GM19193 (cell line): ENCODE results near the gene MAP4.

Source experiments
- POLR2A ChIP-seq: IDR thresholded peaks from 4 replicates; pipeline ENCODE4 v1.6.1; 2011; ENCODE audit not compliant: insufficient read depth, insufficient read length; ENCODE audit errors: extremely low read depth

Gene MAP4

DNA sequence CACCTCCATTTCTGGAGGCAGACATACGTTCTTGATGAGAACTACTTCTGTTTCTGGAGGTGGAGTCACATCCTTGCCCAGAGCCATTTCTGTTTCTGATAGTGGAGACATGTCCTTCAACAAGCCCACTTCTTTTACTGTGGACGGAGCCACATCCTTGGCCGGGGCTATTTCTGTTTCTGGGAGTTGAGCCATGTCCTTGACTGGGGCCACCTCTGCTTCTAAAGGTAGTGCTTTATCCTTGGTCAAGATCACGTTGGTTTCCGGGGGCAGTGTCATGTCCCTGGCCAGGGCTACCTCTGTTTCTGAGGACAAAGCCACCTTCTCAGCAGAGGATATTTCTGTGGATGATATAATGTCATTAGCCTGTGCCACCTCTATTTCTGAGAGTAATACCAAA lies 100.0 kb downstream of the MAP4 start:
- TF ChIP-seq POLR2A, result no peak

DNA sequence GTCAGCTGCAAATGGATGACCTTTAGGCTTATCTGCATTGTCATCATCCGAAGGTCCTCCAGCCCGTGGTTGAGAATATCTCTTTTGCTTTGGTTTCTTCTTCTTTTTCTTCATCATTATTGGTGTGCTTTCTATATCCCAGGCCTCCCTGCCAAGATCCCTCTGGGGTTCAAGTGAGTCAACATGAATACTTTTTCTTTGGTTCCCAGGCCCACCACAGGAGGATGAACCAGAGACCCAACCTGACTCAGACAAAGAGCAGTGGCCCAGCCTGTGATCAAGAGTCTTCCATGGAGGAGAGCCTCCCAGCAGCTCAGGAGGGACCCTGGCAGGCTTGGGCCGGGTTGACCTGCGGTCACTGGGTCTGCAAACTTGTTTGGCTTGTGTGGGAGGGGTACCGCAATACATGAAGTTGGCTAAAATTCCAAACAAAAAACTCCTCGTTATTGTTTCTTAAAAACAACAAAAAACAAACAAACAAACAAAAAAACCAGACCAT lies 104.2 kb downstream of the MAP4 start:
- TF ChIP-seq POLR2A, result no peak

DNA sequence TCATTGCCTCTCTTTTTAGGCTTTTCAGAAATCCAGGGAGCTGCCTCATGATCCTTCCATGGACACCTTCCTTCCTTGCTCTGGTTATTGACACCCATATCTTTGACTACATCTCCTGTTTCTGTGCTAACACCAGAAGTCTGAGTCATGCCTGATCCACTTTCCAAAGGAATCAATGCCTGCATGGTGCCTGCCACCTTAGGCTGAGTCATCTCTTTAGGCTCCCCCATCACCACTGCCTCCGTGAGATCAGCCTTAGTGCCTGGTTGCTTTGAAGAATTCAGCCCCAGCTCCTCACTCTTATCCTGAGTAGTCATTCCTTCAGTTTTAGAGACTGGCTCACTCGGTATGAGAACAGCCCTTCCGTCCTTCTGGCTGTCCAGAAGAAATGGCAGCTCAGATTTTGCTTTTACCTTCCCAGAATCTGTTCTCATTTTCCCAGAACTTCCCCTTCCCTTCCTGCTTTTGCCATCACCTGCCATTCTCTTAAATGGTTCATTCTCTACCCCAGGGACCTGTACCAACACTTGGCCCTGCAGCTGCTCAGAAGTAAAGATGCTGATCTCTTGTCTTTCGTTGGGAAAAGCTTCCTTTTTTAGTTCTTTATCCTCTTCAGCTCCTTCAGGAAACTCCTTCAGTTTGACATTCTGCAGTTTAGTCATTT lies 105.3 kb downstream of the MAP4 start:
- no peak for TF ChIP-seq POLR2A

DNA sequence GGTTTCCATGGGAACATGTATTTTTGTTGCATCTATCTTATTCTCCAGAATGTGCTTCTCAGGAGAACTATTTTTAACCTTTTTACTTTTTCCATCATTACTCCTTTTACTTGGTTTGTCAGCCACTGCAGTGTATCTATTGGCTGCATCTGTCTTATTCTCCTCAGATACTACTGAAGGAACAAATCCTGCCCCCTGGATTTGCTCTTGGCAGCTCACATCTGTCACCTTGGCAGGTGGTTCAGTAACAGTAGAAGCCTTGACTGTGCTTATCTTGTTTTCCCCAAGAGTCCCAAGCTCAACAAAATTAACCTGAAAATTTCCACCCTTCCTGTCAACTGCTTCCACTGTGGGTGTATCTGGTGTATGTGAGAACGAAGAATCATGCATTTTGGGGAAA lies 106.0 kb downstream of the MAP4 start:
- TF ChIP-seq POLR2A, result no peak

DNA sequence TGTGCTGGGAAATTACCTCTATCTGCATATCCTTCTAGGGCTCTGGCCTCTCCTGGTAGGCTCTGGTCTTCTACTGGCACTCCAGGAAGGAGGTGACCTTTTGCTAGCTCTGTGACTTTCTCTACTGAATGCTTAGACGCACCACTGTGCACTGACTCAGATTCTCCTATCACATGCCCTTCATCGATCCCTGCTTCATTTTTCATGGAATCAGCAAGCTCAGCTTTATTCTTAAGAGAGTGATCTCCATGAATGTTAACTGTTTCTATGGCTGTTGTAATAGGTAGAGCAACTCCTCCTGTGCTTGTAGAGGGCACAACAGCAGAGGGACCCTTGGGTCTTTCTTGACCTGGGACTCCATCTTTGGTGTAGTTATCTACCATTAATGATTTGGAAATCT lies 106.6 kb downstream of the MAP4 start:
- no peak for TF ChIP-seq POLR2A

DNA sequence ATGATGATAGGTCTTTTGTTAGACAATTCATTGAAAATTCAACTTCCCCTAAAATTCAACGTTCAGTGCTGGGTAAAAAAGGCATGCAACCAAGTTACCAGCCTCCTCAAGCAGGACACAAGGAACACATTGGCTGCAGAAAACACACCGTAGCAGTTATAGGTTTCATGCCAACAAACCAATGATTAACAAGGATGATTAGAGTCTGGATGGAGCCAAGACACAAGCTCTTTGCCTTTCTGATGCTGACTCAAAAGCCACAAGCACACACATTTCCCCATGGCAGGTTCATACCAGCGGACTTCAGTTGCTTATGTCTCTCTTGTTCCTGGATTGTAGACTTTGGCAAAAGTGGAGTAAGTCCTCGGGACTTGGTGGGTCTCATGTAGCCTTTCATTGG lies 107.5 kb downstream of the MAP4 start:
- TF ChIP-seq POLR2A, result no peak

DNA sequence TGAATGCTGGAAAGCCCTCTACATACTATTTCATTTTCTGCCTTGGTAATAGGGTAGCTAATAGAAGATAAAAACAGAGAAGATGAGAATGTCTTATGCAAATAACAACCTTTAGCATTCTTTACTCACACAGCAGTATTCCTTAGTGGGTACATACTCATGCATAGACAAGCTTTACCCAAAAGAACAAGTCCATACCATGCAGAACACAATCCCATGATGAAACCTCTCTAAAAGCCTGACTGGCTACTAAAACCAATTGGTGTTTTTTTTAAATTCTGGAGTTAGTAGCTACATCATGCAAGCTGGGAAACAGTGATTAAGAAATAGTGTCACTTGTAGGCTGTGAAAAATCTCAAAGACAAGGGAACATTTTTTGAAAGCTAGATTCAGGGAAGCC lies 108.4 kb downstream of the MAP4 start:
- no peak for TF ChIP-seq POLR2A

DNA sequence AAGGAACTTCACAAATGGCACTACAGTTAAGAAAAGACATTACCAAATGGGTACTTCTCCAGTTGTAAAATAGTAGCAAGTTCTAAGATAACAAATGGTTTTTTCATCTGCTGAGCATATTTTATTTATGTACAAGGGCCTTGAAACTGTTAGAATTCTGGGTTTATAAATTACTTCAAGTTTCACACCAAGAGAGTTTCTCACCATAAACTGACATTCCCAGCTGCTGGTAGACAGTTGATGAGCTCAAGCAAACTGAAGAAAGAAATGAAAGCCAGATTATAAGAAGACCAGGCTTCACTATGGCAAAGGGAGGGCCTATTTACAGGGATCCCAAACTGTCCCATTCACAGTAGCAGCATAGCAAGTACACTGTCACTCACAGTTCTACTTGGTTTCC lies 113.5 kb downstream of the MAP4 start:
- TF ChIP-seq POLR2A, result no peak

DNA sequence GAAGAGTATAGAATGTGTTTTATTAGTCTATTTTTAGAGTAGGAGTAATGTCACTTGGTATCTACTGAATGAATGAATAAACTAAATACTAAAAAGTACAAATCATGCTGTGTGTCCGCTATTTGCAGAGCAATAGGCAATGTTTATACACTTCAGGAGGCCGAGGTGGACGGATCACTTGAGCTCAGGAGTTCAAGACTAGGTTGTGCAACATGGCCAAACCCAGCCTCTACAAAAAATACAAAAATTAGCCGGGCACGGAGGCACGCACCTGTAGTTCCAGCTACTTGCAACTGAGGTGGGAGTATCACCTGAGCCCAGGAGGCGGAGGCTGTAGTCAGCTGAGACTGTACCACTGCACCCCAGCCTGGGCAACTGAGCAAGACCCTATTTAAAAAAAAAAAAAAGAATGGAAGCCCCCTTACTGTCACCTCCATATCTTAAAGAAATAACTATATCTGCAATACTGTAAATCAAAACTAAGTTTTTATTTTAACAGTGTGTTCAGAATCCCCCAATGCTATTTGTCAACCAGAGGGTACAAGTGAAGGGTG lies 114.9 kb downstream of the MAP4 start:
- TF ChIP-seq POLR2A, result no peak

DNA sequence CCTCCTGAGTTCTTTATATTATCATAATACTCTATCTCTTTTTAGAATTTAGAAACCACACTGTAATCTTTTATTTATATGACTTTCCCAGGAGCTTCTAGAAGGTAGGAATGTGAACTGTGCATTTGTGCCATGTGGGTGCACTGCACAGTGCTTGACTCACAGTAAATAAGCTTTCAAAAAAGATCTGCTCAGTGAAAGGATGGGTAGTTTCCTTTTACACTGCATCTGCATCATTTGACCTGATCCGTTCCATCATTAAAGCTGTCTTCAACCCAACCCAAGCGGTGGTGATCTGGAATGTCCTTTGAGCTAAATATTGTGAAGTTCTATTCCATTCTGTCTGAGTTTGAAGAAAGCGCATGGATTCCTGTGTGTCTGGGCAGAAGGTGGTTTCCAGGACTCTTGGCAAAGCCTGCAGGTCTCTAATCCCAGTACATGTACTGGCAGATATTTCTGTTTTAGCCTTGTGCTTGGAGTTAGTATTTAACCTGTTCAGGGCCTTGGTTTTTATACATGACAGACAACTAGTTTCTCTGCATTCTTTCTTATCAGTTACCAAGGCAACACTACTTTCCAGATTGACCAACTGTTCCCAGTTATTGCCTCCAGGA lies 116.6 kb downstream of the MAP4 start:
- no peak for TF ChIP-seq POLR2A

DNA sequence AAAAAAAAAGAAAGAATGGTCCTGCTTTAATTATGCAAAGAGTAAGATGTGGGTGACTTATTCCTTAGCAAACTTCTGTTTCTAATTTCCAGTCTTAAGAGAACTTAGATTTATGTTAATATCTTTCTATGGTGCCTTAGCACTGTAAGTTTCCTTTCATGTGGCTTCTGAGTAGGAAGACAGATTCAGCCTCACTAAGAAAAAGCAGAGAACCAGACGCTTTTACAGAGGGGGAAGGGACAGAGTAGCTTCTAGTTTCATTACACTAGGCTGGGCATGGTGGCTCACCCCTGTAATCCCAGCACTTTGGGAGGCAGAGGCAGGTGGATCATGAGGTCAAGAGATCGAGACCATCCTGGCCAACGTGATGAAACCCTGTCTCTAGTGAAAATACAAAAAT lies 118.3 kb downstream of the MAP4 start:
- TF ChIP-seq POLR2A, result no peak

DNA sequence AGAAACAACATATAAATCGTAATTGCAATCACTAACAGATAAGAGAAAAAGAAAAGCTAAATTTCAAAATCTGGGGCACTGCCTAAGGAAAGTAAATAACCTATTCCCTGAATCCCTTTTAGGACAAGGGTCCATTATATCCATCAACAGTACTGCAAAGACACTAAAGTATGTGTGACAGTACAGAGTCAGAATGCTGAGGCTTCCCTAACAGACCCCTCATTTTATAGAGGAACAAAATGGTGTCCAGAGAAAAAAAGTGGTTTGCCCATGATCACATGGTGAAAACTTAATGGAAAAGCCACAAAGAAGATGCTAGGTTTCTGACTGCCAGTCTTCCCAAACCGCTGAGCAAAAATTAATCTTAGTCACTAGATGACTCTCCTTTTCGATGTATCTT lies 119.5 kb downstream of the MAP4 start:
- no peak for TF ChIP-seq POLR2A

DNA sequence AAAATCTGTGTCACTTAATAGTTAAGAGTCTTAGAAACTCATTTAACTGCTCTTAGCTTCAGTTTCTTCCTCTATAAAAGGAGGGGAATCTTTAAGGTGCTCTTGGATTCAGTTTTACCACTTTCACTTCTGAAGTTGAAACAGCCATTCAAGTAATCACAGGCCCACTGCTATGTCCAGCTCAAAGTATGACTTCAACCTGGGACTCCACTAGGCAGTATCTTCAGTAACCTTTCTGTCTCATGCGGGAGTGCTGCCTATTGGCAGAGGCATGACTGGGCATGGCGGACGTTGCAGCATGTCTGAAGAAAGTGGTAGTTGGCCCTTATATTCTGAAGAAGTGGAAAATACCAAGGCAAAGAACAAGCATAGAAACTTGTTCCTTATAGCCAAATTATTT lies 121.0 kb downstream of the MAP4 start:
- no peak for TF ChIP-seq POLR2A

DNA sequence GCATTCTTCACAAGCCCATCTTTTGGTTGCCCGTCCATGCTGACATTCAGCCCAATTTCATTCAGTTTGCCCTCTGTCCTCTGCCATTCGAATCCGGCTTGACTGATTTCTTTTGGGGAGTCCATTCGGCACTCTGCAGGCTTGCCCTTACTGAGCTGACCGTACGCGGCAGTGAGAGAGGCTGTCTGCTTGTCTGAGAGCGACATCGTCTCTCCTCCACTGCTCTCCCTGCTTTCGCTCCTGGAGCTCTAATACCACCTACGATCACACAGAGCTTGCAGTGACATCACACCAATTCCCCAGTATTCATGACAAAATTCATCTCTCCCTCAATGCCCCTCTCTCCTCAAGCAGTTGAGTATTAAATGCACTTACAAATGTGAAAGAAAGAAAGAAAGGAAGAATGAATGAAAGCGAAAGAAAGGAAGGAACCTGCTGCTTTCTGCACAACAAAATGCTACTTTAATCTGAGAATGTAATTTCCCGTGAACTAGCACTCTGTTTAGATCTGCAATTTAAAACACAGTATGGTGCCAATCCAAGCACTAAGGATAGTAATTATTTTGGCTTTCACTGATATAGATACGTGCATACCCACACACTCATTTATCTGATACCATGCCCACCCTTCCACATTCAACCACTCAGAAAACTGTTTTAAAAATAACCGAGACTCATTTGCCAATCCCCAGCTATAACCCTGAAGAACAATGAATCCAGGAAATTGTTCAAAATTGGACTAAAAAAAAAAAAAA lies 123.8 kb downstream of the MAP4 start:
- TF ChIP-seq POLR2A, result no peak

DNA sequence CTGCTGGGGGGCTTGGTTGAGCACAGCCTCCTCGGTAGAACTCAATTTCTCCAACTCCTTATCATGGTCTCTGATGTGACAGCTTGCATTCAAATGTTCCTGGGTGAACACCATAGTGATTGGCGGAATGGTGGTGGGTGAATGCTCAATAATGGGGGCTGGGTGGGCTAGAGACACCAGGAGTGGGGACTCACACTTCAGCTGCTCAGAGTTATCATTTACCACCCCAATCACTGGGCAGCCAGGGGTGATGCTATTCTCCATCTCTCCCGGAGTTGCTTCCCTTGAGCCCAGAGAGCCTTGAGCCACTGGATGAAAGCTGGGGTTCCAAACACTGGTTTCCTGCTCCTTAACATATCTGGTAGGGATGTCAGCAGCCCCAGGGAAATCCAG lies 124.6 kb downstream of the MAP4 start:
- no peak for TF ChIP-seq POLR2A
